SU-DHL-6 (cell line): Measurements from ENCODE around the gene SH3BGRL.

Experiments
- H2AFZ ChIP-seq: fragments of 200-600 bp; sonication (generic); 2 replicates; pipeline ENCODE4 v1.6.1; 2014; ENCODE audit warnings: low read depth, mild to moderate bottlenecking, moderate library complexity, mixed read lengths, antibody characterized with exemption, low read length; ENCODE audit not compliant: severe bottlenecking
- H3F3A ChIP-seq: fragments of 200-600 bp; shearing (Covaris generic); 2 replicates; pipeline ENCODE4 v1.6.0; 2016; ENCODE audit warnings: antibody characterized with exemption, mild to moderate bottlenecking; ENCODE audit not compliant: insufficient read depth
- H3K27ac ChIP-seq: fragments of 200-600 bp; sonication (generic); 2 replicates; pipeline ENCODE4 v1.5.1; 2016; ENCODE audit warnings: low read depth, mild to moderate bottlenecking, low read length, moderate library complexity, mixed read lengths
- H3K27me3 ChIP-seq: fragments of 200-600 bp; sonication (generic), shearing (Covaris generic); 2 replicates; pipeline ENCODE4 v1.6.0; 2014; ENCODE audit warnings: mild to moderate bottlenecking, low read length
- H3K36me3 ChIP-seq: fragments of 200-600 bp; sonication (generic); 2 replicates; pipeline ENCODE4 v1.6.1; 2014; ENCODE audit warnings: mild to moderate bottlenecking, low read length, mixed read lengths
- H3K4me2 ChIP-seq: fragments of 300-600, 200-600 bp; shearing (Covaris generic), sonication (generic); 2 replicates; pipeline ENCODE4 v1.6.0; 2014; ENCODE audit warnings: low read length, low read depth, mild to moderate bottlenecking; ENCODE audit not compliant: poor library complexity, severe bottlenecking
- H3K4me3 ChIP-seq: fragments of 200-600 bp; sonication (generic); 2 replicates; pipeline ENCODE4 v1.5.1; 2014; ENCODE audit warnings: antibody characterized with exemption, low read length, mild to moderate bottlenecking, mixed read lengths; ENCODE audit not compliant: insufficient read depth, poor library complexity, severe bottlenecking
- H3K79me2 ChIP-seq: fragments of 200-600 bp; sonication (generic); 2 replicates; pipeline ENCODE4 v1.6.1; 2014; ENCODE audit warnings: mild to moderate bottlenecking, low read length, moderate library complexity; ENCODE audit not compliant: insufficient read depth
- H3K9ac ChIP-seq: fragments of 200-600 bp; sonication (generic); 2 replicates; pipeline ENCODE4 v1.7.0; 2014; ENCODE audit warnings: mild to moderate bottlenecking, low read length
- H3K9me2 ChIP-seq: fragments of 200-600 bp; sonication (generic); replicated peaks from 2 replicates; pipeline ENCODE4 v1.6.1; 2014; ENCODE audit warnings: low read length; ENCODE audit not compliant: insufficient read depth
- H3K9me3 ChIP-seq: fragments of 200-600 bp; sonication (generic); 2 replicates; pipeline ENCODE4 v1.6.1; 2014; ENCODE audit warnings: low read length, mixed read lengths; ENCODE audit not compliant: insufficient read depth
- H4K20me1 ChIP-seq: fragments of 200-600 bp; sonication (generic); 2 replicates; pipeline ENCODE4 v1.6.1; 2014; ENCODE audit warnings: low read depth, mild to moderate bottlenecking, antibody characterized with exemption, low read length, moderate library complexity, mixed read lengths
- EZH2phosphoT487 ChIP-seq: fragments of 200-600 bp; sonication (generic), shearing (Covaris generic); conservative IDR thresholded peaks from 2 replicates; pipeline ENCODE4 v1.6.1; 2018; ENCODE audit warnings: mild to moderate bottlenecking, antibody characterized with exemption, low read length, moderate library complexity, mixed read lengths
- TF ChIP-seq, protein P1 (sequence below): fragments of 200-600 bp; sonication (generic); IDR thresholded peaks from one replicate; pipeline ENCODE4 v1.5.1; 2017; ENCODE audit warnings: antibody characterized with exemption, mild to moderate bottlenecking, low read length, moderate library complexity; ENCODE audit not compliant: insufficient read depth, poor library complexity, severe bottlenecking

Gene SH3BGRL

DNA sequence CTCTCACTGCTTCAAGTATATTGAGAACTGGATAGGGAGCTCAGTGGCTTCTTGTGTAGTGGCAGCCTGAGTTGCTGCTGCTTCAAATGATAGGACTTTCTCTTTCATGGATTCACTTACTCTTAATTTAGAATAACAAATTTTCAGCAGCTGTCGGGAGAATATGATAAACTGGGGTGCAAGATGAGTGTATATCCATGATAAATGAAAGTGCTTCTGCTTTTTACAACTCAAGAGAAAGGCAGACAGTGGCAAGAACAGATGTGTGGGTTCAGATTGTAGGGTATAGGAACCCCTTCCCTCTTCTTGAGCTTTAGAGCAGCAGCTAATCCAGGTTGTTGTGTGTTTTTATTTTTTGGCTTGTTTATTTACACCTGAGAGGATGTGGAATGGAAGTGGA, 1.0 kb downstream of the SH3BGRL start:
- Histone ChIP-seq H2AFZ (no peak overlapping the region), H3K4me2 (peak overlapping the region; percentile 98)

DNA sequence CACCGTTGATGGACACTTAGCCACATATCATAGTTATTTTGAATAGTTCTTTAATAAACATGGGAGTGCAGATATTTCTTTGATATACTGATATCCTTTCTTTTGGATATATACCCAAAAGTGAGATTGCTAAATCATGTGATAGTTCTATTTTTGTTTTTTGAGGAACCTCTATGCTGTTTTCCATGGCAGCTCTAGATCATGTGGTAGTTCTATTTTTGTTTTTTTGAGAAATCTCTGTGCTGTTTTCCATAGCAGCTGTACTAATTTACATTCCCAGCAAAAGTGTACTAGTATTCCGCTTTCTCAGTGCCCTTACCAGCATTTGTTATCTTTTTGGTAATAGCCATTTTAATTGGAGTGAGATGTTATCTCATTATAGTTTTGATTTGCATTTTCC, 3.6 kb downstream of the SH3BGRL start:
- no peaks in the 10 kb centered on the region for H3K27me3 ChIP-seq
- peaks cover 83% of the 10 kb centered on the region for H3K79me2 ChIP-seq
- H4K20me1 ChIP-seq = no peaks in the 10 kb centered on the region
- no peak overlapping the region for H2AFZ ChIP-seq
- no peak overlapping the region for H3K4me3 ChIP-seq
- no peaks in the 10 kb centered on the region for H3K9me2 ChIP-seq
- H3F3A ChIP-seq = 0 out of 2 replicates have a peak, but pooled peaks cover 15% of the 10 kb centered on the region
- H3K4me2 ChIP-seq = peak overlapping the region; percentile 29
- H3K9ac ChIP-seq = no peak overlapping the region
- H3K27ac ChIP-seq = no peak overlapping the region
- no peaks in the 10 kb centered on the region for H3K36me3 ChIP-seq
- H3K9me3 ChIP-seq = no peaks in the 10 kb centered on the region
- TF ChIP-seq, protein P1, sequence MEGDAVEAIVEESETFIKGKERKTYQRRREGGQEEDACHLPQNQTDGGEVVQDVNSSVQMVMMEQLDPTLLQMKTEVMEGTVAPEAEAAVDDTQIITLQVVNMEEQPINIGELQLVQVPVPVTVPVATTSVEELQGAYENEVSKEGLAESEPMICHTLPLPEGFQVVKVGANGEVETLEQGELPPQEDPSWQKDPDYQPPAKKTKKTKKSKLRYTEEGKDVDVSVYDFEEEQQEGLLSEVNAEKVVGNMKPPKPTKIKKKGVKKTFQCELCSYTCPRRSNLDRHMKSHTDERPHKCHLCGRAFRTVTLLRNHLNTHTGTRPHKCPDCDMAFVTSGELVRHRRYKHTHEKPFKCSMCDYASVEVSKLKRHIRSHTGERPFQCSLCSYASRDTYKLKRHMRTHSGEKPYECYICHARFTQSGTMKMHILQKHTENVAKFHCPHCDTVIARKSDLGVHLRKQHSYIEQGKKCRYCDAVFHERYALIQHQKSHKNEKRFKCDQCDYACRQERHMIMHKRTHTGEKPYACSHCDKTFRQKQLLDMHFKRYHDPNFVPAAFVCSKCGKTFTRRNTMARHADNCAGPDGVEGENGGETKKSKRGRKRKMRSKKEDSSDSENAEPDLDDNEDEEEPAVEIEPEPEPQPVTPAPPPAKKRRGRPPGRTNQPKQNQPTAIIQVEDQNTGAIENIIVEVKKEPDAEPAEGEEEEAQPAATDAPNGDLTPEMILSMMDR = no peak
- TF ChIP-seq EZH2phosphoT487 = no peak

More for the DNA sequence above, 1.0 kb downstream of the SH3BGRL start:
- Histone ChIP-seq H3K27me3 (no peaks in the 10 kb centered on the region), H3K79me2 (peaks cover 59% of the 10 kb centered on the region), H3K4me3 (peak overlapping the region; percentile 87), H3K9me3 (no peaks in the 10 kb centered on the region), H3K9ac (peak overlapping the region; percentile 85), H3K27ac (peak overlapping the region; percentile 94), H3K36me3 (no peaks in the 10 kb centered on the region), H3K9me2 (no peaks in the 10 kb centered on the region), H4K20me1 (no peaks in the 10 kb centered on the region), H3F3A (0 out of 2 replicates have a peak, but pooled peaks cover 15% of the 10 kb centered on the region)
- no peak for TF ChIP-seq EZH2phosphoT487
- TF ChIP-seq, protein P1 = no peak

DNA sequence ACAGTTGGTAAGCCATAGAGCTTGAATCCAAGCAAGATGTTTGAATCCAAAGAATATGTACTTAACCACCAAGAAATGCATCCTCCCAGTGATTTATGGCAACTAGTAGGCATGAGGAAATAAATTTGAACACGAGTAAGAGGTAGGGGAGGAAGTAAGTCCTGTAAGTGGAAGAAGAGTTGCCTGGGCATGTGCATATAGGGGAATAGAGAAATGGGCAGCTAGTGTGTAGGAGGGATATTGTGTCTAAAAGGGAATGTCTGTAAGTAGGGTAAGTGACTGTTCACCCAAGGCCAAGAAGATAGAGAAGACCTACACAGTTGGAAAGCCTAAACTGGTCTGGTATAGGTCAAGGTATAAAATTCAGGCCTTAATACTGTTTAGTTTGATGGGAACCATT, 4.6 kb downstream of the SH3BGRL start:
- TF ChIP-seq EZH2phosphoT487 = no peak
- TF ChIP-seq, protein P1 = no peak
- Histone ChIP-seq H3K9ac (no peak overlapping the region), H3K79me2 (peaks cover 89% of the 10 kb centered on the region), H3K27me3 (no peaks in the 10 kb centered on the region), H3K4me2 (peak overlapping the region; percentile 29), H4K20me1 (no peaks in the 10 kb centered on the region), H3K27ac (no peak overlapping the region), H3F3A (0 out of 2 replicates have a peak, but pooled peaks cover 12% of the 10 kb centered on the region), H3K4me3 (no peak overlapping the region), H3K9me3 (no peaks in the 10 kb centered on the region), H3K9me2 (no peaks in the 10 kb centered on the region), H2AFZ (no peak overlapping the region), H3K36me3 (no peaks in the 10 kb centered on the region)
